ENCODE results near the gene KNG1. TPM values are rescaled to one million over a fixed set of nuclear protein-coding genes. Genes with fewer than 3 reads are reported as not detected.

Gene KNG1
- total and polyA plus RNA-seq, 2 donors (not counting 3 experiments of a cell fraction or from before 2014, with no cell fraction given), result not detected

DNA sequence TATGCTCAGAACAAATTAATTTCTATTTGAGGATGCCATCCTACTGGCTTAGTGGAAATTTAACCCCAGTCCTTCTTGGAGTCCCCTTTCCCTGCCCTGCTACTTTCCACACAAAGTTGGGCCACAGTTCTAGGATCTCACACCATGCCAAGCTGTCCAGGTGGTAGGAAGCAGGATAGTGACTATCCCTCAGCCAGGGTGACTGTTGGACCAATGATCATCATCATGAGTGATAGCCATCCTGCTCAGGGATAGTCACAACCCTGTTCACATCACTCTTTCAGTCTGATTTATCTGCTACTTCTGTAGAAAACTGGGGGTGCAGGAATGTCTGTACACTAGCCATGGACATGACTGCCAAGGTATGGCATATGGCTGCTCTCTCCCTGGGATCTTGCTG lies 38.6 kb upstream of the KNG1 start:
- H2AFZ ChIP-seq (ENCODE audit: low read depth, low read length), result no peak overlapping the region
- no peaks in the 10 kb centered on the region for H3K4me1 ChIP-seq (ENCODE audit: control insufficient read depth, extremely low read depth, insufficient read depth, low read length)
- no peaks in the 10 kb centered on the region for H4K20me1 ChIP-seq (replicated peaks; ENCODE audit: control insufficient read depth, extremely low read depth, insufficient read depth, low read length)
- no peak overlapping the region for H3K9ac ChIP-seq (replicated peaks; ENCODE audit: extremely low read depth, insufficient read depth, low read length)
- intact Hi-C loops (cut with micrococcal nuclease), result no loop called here
- BruUV-seq (replicated peaks), result no TSS peak
- ChIA-PET CTCF (no interaction called here), POLR2A (no interaction called here)
- no peak for DNase-seq (ENCODE audit: low read depth, low spot score)
- no peak overlapping the region for H3K27ac ChIP-seq (ENCODE audit: insufficient read depth, low read depth, low read length)
- no peaks in the 10 kb centered on the region for H3K79me2 ChIP-seq (ENCODE audit: control insufficient read depth, insufficient read depth, low read length)
- dilution Hi-C loops (cut with MboI; ENCODE audit: extremely low pct_ligation_motif_present, low sequenced_read_pairs), result no loop called here
- peaks cover 3 to 5% of the 10 kb centered on the region in 2 experiments for H3K27me3 ChIP-seq (ENCODE audit: control insufficient read depth in 2 of 2, insufficient read depth in 2 of 2, low read length in 2 of 2)
- no peaks in the 10 kb centered on the region for H3K9me1 ChIP-seq (replicated peaks; ENCODE audit: control insufficient read depth, extremely low read depth, insufficient read depth, low read length)
- no peak for FAIRE-seq
- H3K4me3 ChIP-seq (replicated peaks in 1 of 3; ENCODE audit: insufficient read depth in 1 of 3, low read depth in 1 of 3, low read length in 3 of 3), result no peak overlapping the region
- H3K36me3 ChIP-seq (ENCODE audit: control insufficient read depth in 2 of 2, extremely low read depth in 1 of 2, insufficient read depth in 2 of 2, low read length in 2 of 2), result no peaks in the 10 kb centered on the region
- no peak overlapping the region for H3K4me2 ChIP-seq (ENCODE audit: insufficient read depth, low read length)
- H3K9me3 ChIP-seq (replicated peaks; ENCODE audit: control insufficient read depth, insufficient read depth, low read length), result no peaks in the 10 kb centered on the region
- TF ChIP-seq, protein P1, sequence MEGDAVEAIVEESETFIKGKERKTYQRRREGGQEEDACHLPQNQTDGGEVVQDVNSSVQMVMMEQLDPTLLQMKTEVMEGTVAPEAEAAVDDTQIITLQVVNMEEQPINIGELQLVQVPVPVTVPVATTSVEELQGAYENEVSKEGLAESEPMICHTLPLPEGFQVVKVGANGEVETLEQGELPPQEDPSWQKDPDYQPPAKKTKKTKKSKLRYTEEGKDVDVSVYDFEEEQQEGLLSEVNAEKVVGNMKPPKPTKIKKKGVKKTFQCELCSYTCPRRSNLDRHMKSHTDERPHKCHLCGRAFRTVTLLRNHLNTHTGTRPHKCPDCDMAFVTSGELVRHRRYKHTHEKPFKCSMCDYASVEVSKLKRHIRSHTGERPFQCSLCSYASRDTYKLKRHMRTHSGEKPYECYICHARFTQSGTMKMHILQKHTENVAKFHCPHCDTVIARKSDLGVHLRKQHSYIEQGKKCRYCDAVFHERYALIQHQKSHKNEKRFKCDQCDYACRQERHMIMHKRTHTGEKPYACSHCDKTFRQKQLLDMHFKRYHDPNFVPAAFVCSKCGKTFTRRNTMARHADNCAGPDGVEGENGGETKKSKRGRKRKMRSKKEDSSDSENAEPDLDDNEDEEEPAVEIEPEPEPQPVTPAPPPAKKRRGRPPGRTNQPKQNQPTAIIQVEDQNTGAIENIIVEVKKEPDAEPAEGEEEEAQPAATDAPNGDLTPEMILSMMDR (IDR thresholded peaks at IDR 0.05; ENCODE audit: extremely low read depth in 1 of 2, insufficient read depth in 1 of 2, low read depth in 1 of 2, low read length in 2 of 2), result no peak
- TF ChIP-seq JUN (IDR thresholded peaks at IDR 0.05; ENCODE audit: borderline replicate concordance, insufficient read depth, insufficient read length, low read depth), result no peak
- TF ChIP-seq POLR2A (IDR thresholded peaks at IDR 0.05; ENCODE audit: low read depth, low read length), result no peak
- no peak for TF ChIP-seq MYC (IDR thresholded peaks at IDR 0.05; ENCODE audit: low read depth, low read length)
- no peak for TF ChIP-seq EZH2 (IDR thresholded peaks at IDR 0.05; ENCODE audit: borderline replicate concordance, low read depth, low read length, severe bottlenecking)
- TF ChIP-seq FOS (IDR thresholded peaks at IDR 0.05; ENCODE audit: borderline replicate concordance, insufficient read depth, low read length), result no peak
- TF ChIP-seq POLR2AphosphoS5 (IDR thresholded peaks at IDR 0.05; ENCODE audit: insufficient read depth, low read depth, low read length), result no peak

DNA sequence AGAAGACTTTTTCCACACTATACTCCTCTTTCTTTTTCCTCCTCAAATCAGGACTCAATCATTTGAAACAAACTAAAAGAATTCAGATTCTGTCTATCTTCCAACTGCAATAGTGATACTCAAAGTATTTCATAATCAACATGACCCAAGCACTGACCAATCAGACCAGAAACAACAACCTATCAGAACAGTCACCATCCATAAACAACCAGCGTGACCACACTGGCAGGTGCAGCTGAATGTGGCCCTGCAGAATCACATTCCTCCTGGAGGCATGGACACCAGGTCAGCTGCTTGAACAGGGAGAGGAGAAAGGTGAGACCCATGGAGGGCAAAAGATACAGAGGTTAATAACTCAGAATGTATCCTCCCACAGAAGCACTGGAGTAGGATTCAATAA lies 38.0 kb upstream of the KNG1 start:
- Histone ChIP-seq H3K27ac (ENCODE audit: insufficient read depth, low read depth, low read length) (no peak overlapping the region), H2AFZ (ENCODE audit: low read depth, low read length) (no peak overlapping the region), H3K4me1 (ENCODE audit: control insufficient read depth, extremely low read depth, insufficient read depth, low read length) (no peaks in the 10 kb centered on the region), H3K9me3 (replicated peaks; ENCODE audit: control insufficient read depth, insufficient read depth, low read length) (no peaks in the 10 kb centered on the region), H3K27me3 (ENCODE audit: control insufficient read depth in 2 of 2, insufficient read depth in 2 of 2, low read length in 2 of 2) (peaks cover 0 to 5% of the 10 kb centered on the region in 2 experiments), H3K9me1 (replicated peaks; ENCODE audit: control insufficient read depth, extremely low read depth, insufficient read depth, low read length) (no peaks in the 10 kb centered on the region), H3K79me2 (ENCODE audit: control insufficient read depth, insufficient read depth, low read length) (no peaks in the 10 kb centered on the region), H3K36me3 (ENCODE audit: control insufficient read depth in 2 of 2, extremely low read depth in 1 of 2, insufficient read depth in 2 of 2, low read length in 2 of 2) (no peaks in the 10 kb centered on the region), H3K9ac (replicated peaks; ENCODE audit: extremely low read depth, insufficient read depth, low read length) (no peak overlapping the region), H4K20me1 (replicated peaks; ENCODE audit: control insufficient read depth, extremely low read depth, insufficient read depth, low read length) (no peaks in the 10 kb centered on the region), H3K4me2 (ENCODE audit: insufficient read depth, low read length) (no peak overlapping the region), H3K4me3 (replicated peaks in 1 of 3; ENCODE audit: insufficient read depth in 1 of 3, low read depth in 1 of 3, low read length in 3 of 3) (no peak overlapping the region)
- no peak for DNase-seq (ENCODE audit: low read depth, low spot score)
- dilution Hi-C loops (cut with MboI; ENCODE audit: extremely low pct_ligation_motif_present, low sequenced_read_pairs), result no loop called here
- no TSS peak for BruUV-seq (replicated peaks)
- ChIA-PET POLR2A (no interaction called here), CTCF (no interaction called here)
- intact Hi-C loops (cut with micrococcal nuclease), result no loop called here
- no peak for FAIRE-seq
- TF ChIP-seq GATA2 (IDR thresholded peaks at IDR 0.05; ENCODE audit: insufficient read depth, insufficient read length, low read depth, low read length) (no peak), JUN (IDR thresholded peaks at IDR 0.05; ENCODE audit: borderline replicate concordance, insufficient read depth, insufficient read length, low read depth) (no peak), FOS (IDR thresholded peaks at IDR 0.05; ENCODE audit: borderline replicate concordance, insufficient read depth, low read length) (no peak), MYC (IDR thresholded peaks at IDR 0.05; ENCODE audit: low read depth, low read length) (no peak), POLR2A (IDR thresholded peaks at IDR 0.05; ENCODE audit: low read depth, low read length) (no peak), EZH2 (IDR thresholded peaks at IDR 0.05; ENCODE audit: borderline replicate concordance, low read depth, low read length, severe bottlenecking) (no peak), POLR2AphosphoS5 (IDR thresholded peaks at IDR 0.05; ENCODE audit: insufficient read depth, low read depth, low read length) (no peak)
- TF ChIP-seq, protein P1 (IDR thresholded peaks at IDR 0.05; ENCODE audit: extremely low read depth in 1 of 2, insufficient read depth in 1 of 2, low read depth in 1 of 2, low read length in 2 of 2), result no peak
- TF ChIP-seq, protein P2, sequence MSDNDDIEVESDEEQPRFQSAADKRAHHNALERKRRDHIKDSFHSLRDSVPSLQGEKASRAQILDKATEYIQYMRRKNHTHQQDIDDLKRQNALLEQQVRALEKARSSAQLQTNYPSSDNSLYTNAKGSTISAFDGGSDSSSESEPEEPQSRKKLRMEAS (IDR thresholded peaks at IDR 0.05; ENCODE audit: insufficient read depth, insufficient read length), result no peak

All from endothelial cell of umbilical vein (primary cell).